K562 (cell line): ENCODE measurements around the gene C1orf167. TPM values are rescaled to one million over a fixed set of nuclear protein-coding genes. Genes with fewer than 3 reads are reported as not detected.

ENCODE experiments used
- CBX8 ChIP-seq: fragments of 200-600 bp; sonication (generic); IDR thresholded peaks from 2 replicates; pipeline ENCODE4 v1.6.1; 2012; ENCODE audit warnings: borderline replicate concordance, mixed run types, low read depth, mild to moderate bottlenecking, moderate library complexity, mixed read lengths, low read length, control low read depth, inconsistent platforms; ENCODE audit not compliant: poor library complexity, severe bottlenecking; ENCODE audit errors: extremely low read depth
- CLOCK ChIP-seq: fragments of 250-450 bp; sonication (Bioruptor Pico); IDR thresholded peaks from 2 replicates; pipeline ENCODE4 v1.4.0; 2020; ENCODE audit warnings: mild to moderate bottlenecking, moderate library complexity, borderline replicate concordance
- E2F1 ChIP-seq: sonication (generic); formaldehyde crosslinking; IDR thresholded peaks from 2 replicates; pipeline ENCODE4 v1.8.1; 2023; ENCODE audit warnings: mild to moderate bottlenecking, missing genetic modification reagents, moderate library complexity
- E2F3 ChIP-seq: fragments of 250-450 bp; sonication (Bioruptor Pico); IDR thresholded peaks from 2 replicates; pipeline ENCODE4 v1.4.0; 2020; ENCODE audit warnings: mild to moderate bottlenecking
- HDAC8 ChIP-seq: fragments of 450-650 bp; IDR thresholded peaks from 2 replicates; pipeline ENCODE4 v1.6.1; 2016; ENCODE audit warnings: mild to moderate bottlenecking, missing genetic modification characterization, moderate library complexity, missing compliant biosample characterization
- KAT8 ChIP-seq: fragments of 450-650 bp; IDR thresholded peaks from 2 replicates; pipeline ENCODE4 v1.6.1; 2016; ENCODE audit warnings: low read depth, mild to moderate bottlenecking
- KDM5B ChIP-seq: fragments of 200-600 bp; sonication (generic); IDR thresholded peaks from 2 replicates; pipeline ENCODE4 v1.6.1; 2012; ENCODE audit warnings: low read depth, mild to moderate bottlenecking, moderate library complexity, low read length, control low read depth, inconsistent platforms; ENCODE audit not compliant: insufficient replicate concordance
- MEF2A ChIP-seq: IDR thresholded peaks from 2 replicates; pipeline ENCODE4 v1.6.1; 2011; ENCODE audit warnings: low read depth, mild to moderate bottlenecking, low read length, moderate library complexity; ENCODE audit not compliant: control insufficient read depth
- NFXL1 ChIP-seq: fragments of 450-650 bp; formaldehyde crosslinking; IDR thresholded peaks from 2 replicates; pipeline ENCODE4 v1.4.0; 2021; ENCODE audit warnings: mild to moderate bottlenecking
- NFYB ChIP-seq: IDR thresholded peaks from 2 replicates; pipeline ENCODE4 v1.6.1; 2011; ENCODE audit warnings: mild to moderate bottlenecking, moderate library complexity; ENCODE audit not compliant: insufficient read length; ENCODE audit errors: extremely low read depth
- RB1 ChIP-seq: fragments of 450-650 bp; IDR thresholded peaks from 2 replicates; pipeline ENCODE4 v1.6.1; 2017; ENCODE audit warnings: low read depth, mild to moderate bottlenecking
- SAFB ChIP-seq: fragments of 200-400 bp; formaldehyde crosslinking; IDR thresholded peaks from 2 replicates; pipeline ENCODE4 v1.6.1; 2017; ENCODE audit warnings: low read depth, low read length, borderline replicate concordance
- SRF ChIP-seq, 2 experiments: fragments of 250-450, 450-650 bp in 1 of 2; sonication (Bioruptor Pico) in 1 of 2; sonication (generic) in 1 of 2; formaldehyde crosslinking; IDR thresholded peaks; 2 replicates each; pipeline versions ENCODE4 v1.5.0 to v1.5.1; 2020 to 2022; ENCODE audit warnings: mild to moderate bottlenecking in 1 of 2, missing genetic modification reagents in 1 of 2
- SRSF7 ChIP-seq: fragments of 200-400 bp; formaldehyde crosslinking; optimal IDR thresholded peaks from 2 replicates; pipeline ENCODE3; 2017; ENCODE audit warnings: mild to moderate bottlenecking, low read depth, low read length
- ZNF263 ChIP-seq: sonication (generic); formaldehyde crosslinking; IDR thresholded peaks from 2 replicates; pipeline ENCODE4 v1.8.0; 2022; ENCODE audit warnings: mild to moderate bottlenecking, missing genetic modification reagents, borderline replicate concordance
- ZNF639 ChIP-seq, 2 experiments: fragments of 200-800 bp in 1 of 2; sonication (Bioruptor generic) in 1 of 2; sonication (generic) in 1 of 2; formaldehyde crosslinking in 1 of 2; IDR thresholded peaks in 1 of 2; conservative IDR thresholded peaks in 1 of 2; 2 replicates each; pipeline versions ENCODE4 v1.5.0 to v1.6.1; 2016 to 2020; ENCODE audit warnings: missing compliant biosample characterization in 1 of 2, missing genetic modification characterization in 1 of 2, missing genetic modification reagents in 1 of 2
- polyA plus RNA-seq, 8 experiments: library from polyadenylated mRNA; depleted of rRNA in 4 of 8; stranded (reverse) in 5 of 8; unstranded in 3 of 8; fragments of >200 nt; fragmentation: Nextera tagmentation in 2 of 8; fragmentation: Illumina TruSeq in 1 of 8; extraction: Ambion mirVana in 2 of 8; extraction: Trizol in 1 of 8; gene quantifications; 2 replicates each; pipeline versions ENCODE4 v1.2.1 to v1.2.3, GENCODE V29; 2011 to 2014; ENCODE audit warnings: inconsistent platforms in 1 of 8, missing spikeins in 1 of 8
- total RNA-seq, 7 experiments: library from RNA; depleted of rRNA in 6 of 7; stranded (reverse); fragments of >200 nt in 6 of 7; fragmentation: Illumina TruSeq in 2 of 7; extraction: Trizol in 2 of 7; gene quantifications; 2 replicates each; pipeline versions ENCODE4 v1.2.1 to v1.2.3, GENCODE V29; 2011 to 2021; ENCODE audit warnings: low replicate concordance in 1 of 7

The C1orf167 gene
- total and polyA plus RNA-seq, 9 of the 15 experiments (the other 6 are each of a cell fraction or from before 2014, with no cell fraction given), result 0.22 to 0.86 (median 0.31) TPM; not detected in 2

- peak; percentile 32; the same call in 1 of the 2 replicates for TF ChIP-seq E2F1
- TF ChIP-seq SAFB, result no peak
- peak in 1 of 2 experiments; percentile 68; a peak in 2 of 4 replicates for TF ChIP-seq ZNF639 (CRISPR knock-in tag; conservative IDR thresholded peaks at IDR 0.05 in 1 of 2, IDR thresholded peaks at IDR 0.05 in 1 of 2)
- TF ChIP-seq SRF (CRISPR knock-in tag; IDR thresholded peaks at IDR 0.05), result peak in 1 of 2 experiments; percentile 68; a peak in 2 of 4 replicates
- peak; percentile 66; the same call in 1 of the 2 replicates for TF ChIP-seq E2F3
- peak; percentile 55 for TF ChIP-seq KDM5B
- no peak for TF ChIP-seq CBX8
- no peak for TF ChIP-seq KAT8
- peak; percentile 77; the same call in 1 of the 2 replicates for TF ChIP-seq HDAC8
- no peak for TF ChIP-seq MEF2A
- TF ChIP-seq RB1, result peak; percentile 86
- TF ChIP-seq ZNF263 (CRISPR knock-in tag), result no peak
- TF ChIP-seq NFXL1, result 0 out of 2 replicates have a peak, but pooled peaks have one; percentile 8
- no peak for TF ChIP-seq SRSF7
- TF ChIP-seq CLOCK, result no peak
- TF ChIP-seq NFYB, result no peak
Measured at GRCh38 chr1:11784993-11785769, 23.2 kb downstream of the C1orf167 start (continued).
